ENCODE measurements around the gene EXOC6B.

- no peak for TF ChIP-seq PRMT5 (CRISPR knock-in tag; IDR thresholded peaks at IDR 0.05)
- no peak for TF ChIP-seq JUNB (CRISPR knock-in tag; conservative IDR thresholded peaks at IDR 0.05)
- TF ChIP-seq TCF7 (IDR thresholded peaks at IDR 0.05; ENCODE audit: borderline replicate concordance) = no peak
- TF ChIP-seq CHD2 (IDR thresholded peaks at IDR 0.05; ENCODE audit: low read depth, low read length) = no peak
- no peak for TF ChIP-seq SIN3A (IDR thresholded peaks at IDR 0.05; ENCODE audit: borderline replicate concordance in 2 of 2, control insufficient read depth in 1 of 2, low read depth in 2 of 2, low read length in 2 of 2)
- TF ChIP-seq ATF6 (CRISPR knock-in tag; IDR thresholded peaks at IDR 0.05) = no peak
- TF ChIP-seq CTCF (IDR thresholded peaks at IDR 0.05 in 2 of 3, conservative IDR thresholded peaks at IDR 0.05 in 1 of 3; ENCODE audit: insufficient read depth in 2 of 3, low read depth in 1 of 3, low read length in 3 of 3) = no peak
- no peak for TF ChIP-seq REST (IDR thresholded peaks at IDR 0.05; ENCODE audit: borderline replicate concordance)
- TF ChIP-seq REST (CRISPR knock-in tag; IDR thresholded peaks at IDR 0.05; ENCODE audit: low read depth) = no peak
- no peak for TF ChIP-seq ZFP1 (CRISPR knock-in tag; IDR thresholded peaks at IDR 0.05)
- no peak for TF ChIP-seq EP300 (IDR thresholded peaks at IDR 0.05; ENCODE audit: low read length)
- no peak for TF ChIP-seq PHF8 (IDR thresholded peaks at IDR 0.05; ENCODE audit: borderline replicate concordance, low read length)
- no peak for TF ChIP-seq ZNF224 (CRISPR knock-in tag; IDR thresholded peaks at IDR 0.05)
These were observed 70.0 kb downstream of the EXOC6B start for GRCh38 chr2:72755647-72756423.

Data from K562 (cell line).